Dedifferentiated amniotic fluid mesenchymal stem cell (primary cell): Measurements from ENCODE around the gene LIMK2.
"Not testable (repeated sequence)": the region's sequence is repeated elsewhere in the genome, so short reads cannot be mapped to it uniquely, and the experiment has no call there.

ENCODE experiments used
- DNase-seq: peaks from one replicate; pipeline ENCODE4 v3.0.0-alpha.2; 2016; ENCODE audit errors: extremely low spot score

LIMK2 gene

DNA sequence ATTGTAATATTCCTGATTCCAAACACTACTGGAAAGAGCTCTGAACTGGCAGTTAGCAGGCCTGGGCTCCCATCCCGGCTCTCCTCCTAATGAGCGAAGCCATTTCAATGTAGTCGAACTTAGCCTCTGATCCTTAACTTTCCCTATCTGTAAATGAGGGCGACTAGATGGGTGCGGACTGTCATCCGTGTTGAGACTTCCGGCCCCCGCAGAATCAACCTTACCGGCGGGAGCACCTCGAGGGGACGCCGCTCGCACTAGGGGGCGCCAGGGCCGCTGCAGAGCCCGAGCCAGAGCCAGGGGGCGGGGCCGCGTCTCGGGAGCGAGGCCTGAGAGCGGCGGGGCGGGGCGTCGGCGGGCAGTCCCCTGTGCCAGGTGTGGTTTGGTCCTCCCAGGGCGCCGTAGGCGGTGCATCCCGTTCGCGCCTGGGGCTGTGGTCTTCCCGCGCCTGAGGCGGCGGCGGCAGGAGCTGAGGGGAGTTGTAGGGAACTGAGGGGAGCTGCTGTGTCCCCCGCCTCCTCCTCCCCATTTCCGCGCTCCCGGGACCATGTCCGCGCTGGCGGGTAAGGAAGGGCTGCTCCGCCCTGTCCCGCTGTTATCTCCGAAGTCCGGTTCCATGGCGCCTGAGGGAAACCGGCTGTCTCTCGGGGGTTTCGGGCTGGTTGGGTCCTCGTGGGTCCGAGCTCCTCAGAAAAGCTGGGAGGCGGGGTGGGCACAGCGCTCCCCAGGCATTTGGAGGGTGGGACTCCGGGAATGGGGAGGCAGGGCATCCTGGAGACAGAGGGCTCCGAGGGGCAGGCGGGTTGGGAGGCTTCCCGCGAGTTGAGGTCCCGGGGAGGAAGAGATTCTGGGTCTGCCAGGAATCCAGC lies at the start of gene LIMK2:
Gene LIMK2 (plus strand): TSS at position 437 of the 869 bp plus-strand sequence. CDS start 111 bp downstream, at position 548.
- DNase-seq: peak; percentile 59

DNA sequence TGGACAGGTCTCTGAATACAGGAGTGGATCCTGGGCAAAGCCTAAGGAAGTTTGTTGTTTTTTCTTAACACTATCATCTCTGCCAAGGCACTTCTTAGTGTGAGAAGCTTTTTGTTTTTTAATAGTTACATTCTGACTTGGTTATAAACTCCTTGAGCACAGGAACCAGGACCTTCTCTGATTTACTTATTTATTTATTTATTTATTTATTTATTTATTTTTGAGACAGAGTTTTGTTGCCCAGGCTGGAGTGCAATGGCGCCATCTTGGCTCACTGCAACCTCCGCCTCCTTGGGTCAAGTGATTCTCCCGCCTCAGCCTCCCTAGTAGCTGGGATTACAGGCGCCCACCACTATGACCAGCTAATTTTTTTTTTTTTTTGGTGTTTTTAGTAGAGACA lies 41.1 kb upstream of the LIMK2 start:
- no peak for DNase-seq

GRCh38 chr22:31171734-31172133 lies 40.4 kb upstream of the LIMK2 start:
- not testable (repeated sequence) for DNase-seq

GRCh38 chr22:31173386-31174145 lies 38.5 kb upstream of the LIMK2 start:
- DNase-seq: peak; percentile 82

GRCh38 chr22:31176923-31177322 lies 35.2 kb upstream of the LIMK2 start:
- DNase-seq: no peak

- peak; percentile 86 for DNase-seq
These were observed 34.5 kb upstream of the LIMK2 start for GRCh38 chr22:31177420-31178162.

DNA sequence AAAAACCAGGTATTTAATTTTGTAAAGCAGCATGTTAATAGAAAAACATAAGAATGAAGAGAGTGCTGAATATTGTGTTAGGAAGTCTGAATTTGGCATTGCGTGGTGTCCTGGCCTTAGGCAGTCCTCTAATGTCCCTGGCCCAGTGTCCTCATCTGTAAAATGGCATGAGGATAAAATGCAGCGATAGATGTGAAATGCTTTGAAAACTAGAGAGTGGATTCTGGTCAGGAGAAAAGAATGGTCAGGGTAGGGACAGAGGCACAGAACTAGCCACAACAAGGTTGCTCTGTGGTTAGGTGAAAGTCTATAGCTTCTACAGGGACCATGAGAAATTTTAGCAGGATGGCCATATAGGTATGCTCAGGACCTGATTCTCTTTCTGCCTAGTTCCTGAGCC lies 33.2 kb upstream of the LIMK2 start:
- no peak for DNase-seq

DNA sequence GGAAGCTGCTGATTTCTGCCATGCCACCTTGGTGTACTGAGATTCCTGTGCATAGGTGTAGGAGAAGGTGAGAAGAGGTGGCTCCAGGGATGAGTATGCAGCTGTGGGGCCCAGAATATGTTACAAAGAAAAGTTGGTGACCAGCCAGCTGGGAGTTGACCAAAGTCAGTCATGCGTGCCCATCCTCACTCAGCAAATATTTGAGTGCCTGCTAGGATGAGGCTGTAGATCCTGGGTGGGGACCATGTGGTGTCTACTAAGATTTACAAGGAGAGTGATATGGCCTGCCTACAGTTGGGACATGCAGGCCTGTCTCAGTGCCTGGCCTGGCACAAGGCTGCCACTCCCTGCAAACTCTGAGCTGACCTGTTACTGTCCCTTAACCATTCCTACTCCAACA lies 32.8 kb upstream of the LIMK2 start:
- peak; percentile 56 for DNase-seq

- DNase-seq: no peak
These were observed 28.1 kb upstream of the LIMK2 start for GRCh38 chr22:31184015-31184414.

DNA sequence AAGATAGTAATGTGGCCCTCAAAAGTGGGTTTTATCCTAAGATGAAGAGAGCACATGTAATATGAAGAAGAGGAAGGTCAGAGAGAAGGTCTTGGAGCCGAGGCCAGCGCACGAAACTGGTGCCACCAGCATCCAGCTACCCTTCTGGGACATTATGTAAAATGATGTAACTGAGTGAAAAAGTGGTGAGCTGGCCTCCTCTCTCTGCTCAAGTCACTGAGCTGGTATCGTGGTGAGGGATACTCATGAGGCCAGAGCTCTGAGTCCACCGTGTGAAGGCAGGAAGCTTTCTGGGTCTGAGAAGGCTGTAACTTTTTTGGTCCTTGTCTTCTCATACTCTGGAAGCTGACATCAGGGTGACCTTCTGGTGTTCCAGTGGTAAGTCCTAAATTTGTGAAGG lies 27.0 kb upstream of the LIMK2 start:
- peak; percentile 62 for DNase-seq

GRCh38 chr22:31187627-31188026 lies 24.5 kb upstream of the LIMK2 start:
- DNase-seq: no peak

- peak; percentile 65 for DNase-seq
These were observed 19.6 kb upstream of the LIMK2 start for GRCh38 chr22:31192513-31192912.

GRCh38 chr22:31193092-31193491 lies 19.0 kb upstream of the LIMK2 start:
- no peak for DNase-seq

- not testable (repeated sequence) for DNase-seq
These were observed 17.4 kb upstream of the LIMK2 start for GRCh38 chr22:31194681-31195080.

- DNase-seq: no peak
These were observed 12.9 kb upstream of the LIMK2 start for GRCh38 chr22:31199187-31199586.

DNA sequence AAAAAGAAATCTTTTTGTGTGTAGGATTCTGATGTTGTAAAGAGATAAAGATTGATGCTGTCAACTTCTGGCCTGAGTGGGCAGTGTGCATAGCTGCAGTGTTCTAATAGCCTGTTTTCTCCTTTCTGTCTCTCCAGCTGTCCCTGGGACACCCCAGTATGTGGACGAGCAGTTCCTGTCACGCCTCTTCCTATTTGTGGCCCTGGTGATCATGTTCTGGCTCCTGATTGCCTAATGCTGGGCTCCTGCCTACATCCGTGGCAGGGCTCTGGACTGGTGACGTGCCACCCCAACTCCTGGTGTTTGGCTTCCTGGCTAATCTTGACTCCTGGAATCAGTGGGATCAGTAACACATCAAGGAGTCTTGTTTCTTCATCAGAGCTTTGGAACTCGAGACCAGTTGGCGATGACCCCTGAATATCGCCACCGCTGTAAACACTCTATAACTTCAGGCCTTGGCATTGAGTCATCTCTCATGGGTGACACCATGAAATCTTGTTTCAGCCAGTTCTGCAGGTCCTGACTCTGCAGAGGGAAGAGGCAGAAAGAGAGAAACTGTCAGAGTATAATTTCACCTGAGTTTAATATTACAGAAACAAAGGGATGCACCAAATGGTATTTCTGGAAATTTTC lies 7.6 kb upstream of the LIMK2 start:
- DNase-seq: not testable (repeated sequence)

DNA sequence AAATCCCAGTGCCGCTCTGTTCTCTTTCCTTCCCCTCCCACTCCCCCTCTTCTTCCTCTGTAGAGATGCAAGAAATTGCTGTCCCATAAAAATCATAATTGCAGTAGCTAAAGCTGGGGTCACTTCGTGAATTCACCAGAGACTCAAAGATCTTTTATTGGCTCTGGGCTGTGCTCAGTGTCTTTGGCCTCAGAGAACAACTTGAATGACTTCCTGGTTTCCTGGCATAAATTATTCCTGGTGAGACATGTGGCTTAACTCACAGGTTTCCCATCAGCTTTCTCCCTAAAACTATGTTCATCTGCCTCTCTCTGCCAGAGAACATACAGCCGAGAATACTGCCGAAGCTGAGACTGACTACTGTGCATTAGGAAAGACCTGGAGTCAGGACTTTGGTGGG lies 7.0 kb upstream of the LIMK2 start:
- not testable (repeated sequence) for DNase-seq

DNA sequence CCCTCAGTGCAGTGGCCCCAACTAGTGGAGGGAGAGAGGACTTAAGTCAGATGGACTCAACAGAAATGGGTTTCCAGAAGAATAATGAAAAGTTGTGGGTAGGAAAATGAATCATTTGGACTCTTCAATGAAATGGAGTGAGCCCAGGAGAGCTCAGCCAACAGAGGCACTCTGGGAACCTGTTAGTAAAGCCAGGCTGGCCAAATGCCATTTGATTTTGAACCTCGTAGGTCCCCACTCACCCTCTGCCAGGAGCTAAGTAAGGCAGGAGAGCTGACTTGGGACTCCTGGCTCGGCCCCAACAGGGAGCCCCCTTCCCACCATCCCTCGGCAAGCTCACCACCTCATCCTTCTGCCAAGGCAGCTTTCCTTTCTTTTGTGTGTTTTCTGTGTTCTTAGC lies 5.6 kb upstream of the LIMK2 start:
- not testable (repeated sequence) for DNase-seq

GRCh38 chr22:31206896-31207687 lies 5.0 kb upstream of the LIMK2 start:
- DNase-seq: no peak

- DNase-seq: no peak
These were observed 1.3 kb upstream of the LIMK2 start for GRCh38 chr22:31210556-31211421.
